Spleen (tissue), 11 donors: ENCODE data around the gene ZCCHC10. TPM values are rescaled to one million over a fixed set of nuclear protein-coding genes. Genes with fewer than 3 reads are reported as not detected.

Source experiments
- DNase-seq: peaks from one replicate; pipeline ENCODE4 v3.0.0-alpha.2; 2020
- H3K27ac ChIP-seq, 8 donors: fragments of 200-600 bp; sonication (generic) in 7 of 8; 1 replicate in 4 of 8; 2 replicates in 4 of 8; pipeline versions ENCODE4 v1.5.0 to v1.8.0; 2016 to 2021; ENCODE audit warnings: inconsistent platforms in 4 of 8, mild to moderate bottlenecking in 4 of 8, moderate library complexity in 1 of 8
- H3K27me3 ChIP-seq, 7 donors: fragments of 200-600 bp; sonication (generic) in 6 of 7; replicated peaks in 1 of 7; 1 replicate in 4 of 7; 2 replicates in 3 of 7; pipeline versions ENCODE4 v1.5.0 to v1.8.0; 2016 to 2021; ENCODE audit warnings: inconsistent platforms in 3 of 7, mild to moderate bottlenecking in 1 of 7
- H3K36me3 ChIP-seq, 6 donors: fragments of 200-600 bp; sonication (generic) in 5 of 6; 1 replicate in 4 of 6; 2 replicates in 2 of 6; pipeline versions ENCODE4 v1.5.0 to v1.8.0; 2016 to 2021; ENCODE audit warnings: inconsistent platforms in 2 of 6
- H3K4me1 ChIP-seq, 6 donors: fragments of 200-600 bp; sonication (generic) in 5 of 6; 1 replicate in 3 of 6; 2 replicates in 3 of 6; pipeline versions ENCODE4 v1.5.0 to v1.8.0; 2016 to 2021; ENCODE audit warnings: inconsistent platforms in 3 of 6
- H3K4me3 ChIP-seq, 8 donors: fragments of 200-600 bp; sonication (generic) in 7 of 8; 1 replicate in 4 of 8; 2 replicates in 4 of 8; pipeline versions ENCODE4 v1.5.0 to v1.8.0; 2016 to 2021; ENCODE audit warnings: inconsistent platforms in 4 of 8, mild to moderate bottlenecking in 4 of 8, moderate library complexity in 2 of 8
- H3K9me3 ChIP-seq, 8 donors: fragments of 200-600 bp; sonication (generic) in 7 of 8; 1 replicate in 4 of 8; 2 replicates in 4 of 8; pipeline versions ENCODE4 v1.5.0 to v1.8.0; 2016 to 2021; ENCODE audit warnings: inconsistent platforms in 4 of 8
- POLR2A ChIP-seq, 3 donors: fragments of 450-650 bp; IDR thresholded peaks; one replicate each; pipeline ENCODE4 v1.5.1; 2017; ENCODE audit warnings: antibody characterized with exemption in 3 of 3, mild to moderate bottlenecking in 1 of 3
- POLR2AphosphoS5 ChIP-seq, 3 donors: sonication (generic); formaldehyde crosslinking; IDR thresholded peaks; one replicate each; pipeline ENCODE4 v1.5.1; 2017; ENCODE audit warnings: antibody characterized with exemption in 3 of 3
- WGBS, 5 donors: extraction: QIAGEN DNeasy Blood & Tissue Kit in 3 of 5; methylation state at CpG; one replicate each; pipeline versions ENCODE4 v1.1.5 to v1.1.7; 2013 to 2018; 5-methylcytosine and 5-hydroxymethylcytosine counted together
- intact Hi-C: fragments of 100-400 bp; cut with DNase I; formaldehyde crosslinking; loops from one replicate; pipeline ENCODE4 v1.15.0; 2023; ENCODE audit warnings: low total_unique reads
- polyA plus RNA-seq, 3 donors: library from polyadenylated mRNA; stranded (reverse); fragments of 200-250 nt; gene quantifications; one replicate each; pipeline ENCODE4 v1.2.1, GENCODE V29; 2013
- small RNA-seq, 4 donors: library from RNA; depleted of rRNA; stranded (forward); fragments of <200 nt; gene quantifications; one replicate each; pipeline ENCODE3, GENCODE V24; 2016
- total RNA-seq, 7 donors: library from RNA; depleted of rRNA in 3 of 7; stranded (reverse); fragments of >200 nt in 3 of 7; fragmentation: NEBNext Ultra II Directional in 4 of 7; extraction: Animal tissue kit (Norgen Biotek cat#: 25700) in 4 of 7; gene quantifications; one replicate each; pipeline versions ENCODE4 v1.1.0 to v1.2.1, GENCODE V29; 2016 to 2021
- TF ChIP-seq, protein P1 (sequence below), 11 experiments: fragments of 200-600 bp in 7 of 11; fragments of 450-650 bp in 4 of 11; sonication (generic) in 4 of 11; IDR thresholded peaks in 8 of 11; conservative IDR thresholded peaks in 3 of 11; 1 replicate in 7 of 11; 2 replicates in 4 of 11; pipeline versions ENCODE4 v1.4.0 to v1.8.0; 2016 to 2021; ENCODE audit warnings: antibody characterized with exemption in 11 of 11, inconsistent platforms in 4 of 11, mild to moderate bottlenecking in 1 of 11
- donor health status: healthy with polysubstance abuse.
- donor health status: DM: no; HTN: no; CAD: no; lungs with moderate emphysema.
- donor health status: DM: no; HTN: no; CAD: no.
- donor health status: Bipolar disorder and iron deficiency.
- donor health status: healthy.
- donor health status: DM: no; HTN: no; CAD: no.
- donor health status: DM: yes; HTN: yes; CAD: no.

Gene ZCCHC10
- total and polyA plus RNA-seq, 10 donors, result 16.2 to 34.5 (median 20.8) TPM

DNA sequence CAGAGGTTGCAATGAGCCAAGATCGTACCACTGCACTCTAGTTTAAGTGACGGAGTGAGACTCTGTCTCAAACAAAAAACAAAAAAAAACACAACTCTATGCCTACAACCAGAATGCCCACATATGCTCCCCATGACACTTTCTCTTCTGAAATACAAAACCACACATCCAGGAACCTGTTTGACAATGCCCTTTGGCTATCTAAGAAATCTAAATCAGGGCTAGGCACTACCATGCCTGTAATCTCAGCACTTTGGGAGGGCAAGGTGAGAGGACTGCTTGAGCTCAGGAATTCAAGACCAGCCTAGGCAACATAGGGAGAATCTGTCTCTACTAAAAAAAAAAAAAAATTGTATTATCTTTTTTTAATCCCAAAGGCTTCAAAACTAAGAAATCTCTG, 73.5 kb downstream of the ZCCHC10 start:
- H3K9me3 ChIP-seq, result peaks cover 0 to 4% (median 0%) of the 10 kb centered on the region in 8 donors
- DNase-seq, result no peak
- no peaks in the 10 kb centered on the region for H3K27me3 ChIP-seq
- H3K27ac ChIP-seq, result no peak overlapping the region
- intact Hi-C loops, result no loop called here
- peaks cover 0 to 55% (median 5%) of the 10 kb centered on the region in 6 donors for H3K36me3 ChIP-seq
- no peak overlapping the region for H3K4me3 ChIP-seq
- TF ChIP-seq POLR2AphosphoS5 (IDR thresholded peaks at IDR 0.05), result no peak
- TF ChIP-seq POLR2A (IDR thresholded peaks at IDR 0.05), result no peak
- TF ChIP-seq, protein P1, sequence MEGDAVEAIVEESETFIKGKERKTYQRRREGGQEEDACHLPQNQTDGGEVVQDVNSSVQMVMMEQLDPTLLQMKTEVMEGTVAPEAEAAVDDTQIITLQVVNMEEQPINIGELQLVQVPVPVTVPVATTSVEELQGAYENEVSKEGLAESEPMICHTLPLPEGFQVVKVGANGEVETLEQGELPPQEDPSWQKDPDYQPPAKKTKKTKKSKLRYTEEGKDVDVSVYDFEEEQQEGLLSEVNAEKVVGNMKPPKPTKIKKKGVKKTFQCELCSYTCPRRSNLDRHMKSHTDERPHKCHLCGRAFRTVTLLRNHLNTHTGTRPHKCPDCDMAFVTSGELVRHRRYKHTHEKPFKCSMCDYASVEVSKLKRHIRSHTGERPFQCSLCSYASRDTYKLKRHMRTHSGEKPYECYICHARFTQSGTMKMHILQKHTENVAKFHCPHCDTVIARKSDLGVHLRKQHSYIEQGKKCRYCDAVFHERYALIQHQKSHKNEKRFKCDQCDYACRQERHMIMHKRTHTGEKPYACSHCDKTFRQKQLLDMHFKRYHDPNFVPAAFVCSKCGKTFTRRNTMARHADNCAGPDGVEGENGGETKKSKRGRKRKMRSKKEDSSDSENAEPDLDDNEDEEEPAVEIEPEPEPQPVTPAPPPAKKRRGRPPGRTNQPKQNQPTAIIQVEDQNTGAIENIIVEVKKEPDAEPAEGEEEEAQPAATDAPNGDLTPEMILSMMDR (IDR thresholded peaks at IDR 0.05 in 8 of 11, conservative IDR thresholded peaks at IDR 0.05 in 3 of 11), result no peak
- WGBS, 5 donors, result 91 to 95% (median 94%) methylated on average over 2 of the region's 2 CpGs
- peaks cover 0 to 87% (median 40%) of the 10 kb centered on the region in 6 donors for H3K4me1 ChIP-seq

DNA sequence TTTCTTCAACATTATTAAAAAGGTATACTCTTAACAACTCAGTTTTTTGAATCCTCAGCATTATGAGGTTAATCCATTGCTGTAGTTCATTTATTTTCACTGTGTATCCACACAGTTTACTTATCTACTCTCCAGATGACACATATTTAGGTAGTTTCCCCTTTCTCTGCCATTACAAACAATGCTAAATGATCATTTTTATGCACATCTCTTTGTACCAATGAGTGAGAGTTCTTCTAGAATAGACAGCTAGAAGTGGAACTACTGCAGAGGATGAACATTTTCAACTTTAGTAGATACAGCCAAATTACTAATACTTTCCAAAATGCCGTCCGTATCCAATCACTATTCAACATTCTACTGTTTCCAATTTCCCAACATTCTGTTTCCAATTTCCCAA, 74.5 kb downstream of the ZCCHC10 start:
- no peak for DNase-seq
- H3K4me3 ChIP-seq, result no peak overlapping the region
- WGBS, 5 donors, result 79 to 91% (median 85%) methylated on average over 2 of the region's 2 CpGs
- peaks cover 0 to 87% (median 39%) of the 10 kb centered on the region in 6 donors for H3K4me1 ChIP-seq
- peaks cover 0 to 4% (median 0%) of the 10 kb centered on the region in 8 donors for H3K9me3 ChIP-seq
- no peak overlapping the region for H3K27ac ChIP-seq
- TF ChIP-seq POLR2AphosphoS5 (IDR thresholded peaks at IDR 0.05) (no peak), POLR2A (IDR thresholded peaks at IDR 0.05) (no peak)
- TF ChIP-seq, protein P1 (IDR thresholded peaks at IDR 0.05 in 8 of 11, conservative IDR thresholded peaks at IDR 0.05 in 3 of 11), result no peak
- no peaks in the 10 kb centered on the region for H3K27me3 ChIP-seq
- peaks cover 0 to 49% (median 5%) of the 10 kb centered on the region in 6 donors for H3K36me3 ChIP-seq
- intact Hi-C loops, result no loop called here

DNA sequence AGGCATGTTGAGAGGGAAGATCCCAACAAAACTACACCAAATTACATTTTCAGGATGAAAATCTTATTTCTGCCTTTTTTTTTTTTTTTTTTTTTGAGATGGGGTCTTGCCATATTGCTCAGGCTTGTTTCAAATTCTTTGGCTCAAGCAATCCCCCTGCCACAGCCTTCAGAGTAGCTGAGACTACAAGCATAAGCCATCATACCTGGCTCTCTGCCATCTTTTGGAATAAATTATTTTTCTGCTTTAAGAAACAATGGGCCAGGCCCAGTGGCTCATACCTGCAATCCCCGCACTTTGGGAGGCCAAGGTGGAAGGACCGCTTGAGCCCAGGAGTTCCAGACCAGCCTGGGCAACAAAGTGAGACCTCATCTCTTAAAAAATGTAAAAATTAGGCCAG, 77.2 kb downstream of the ZCCHC10 start:
- no peak for DNase-seq
- Histone ChIP-seq H3K4me3 (no peak overlapping the region), H3K4me1 (peaks cover 0 to 95% (median 45%) of the 10 kb centered on the region in 6 donors), H3K9me3 (no peaks in the 10 kb centered on the region), H3K27ac (no peak overlapping the region), H3K36me3 (peaks cover 0 to 36% (median under 1%) of the 10 kb centered on the region in 6 donors), H3K27me3 (no peaks in the 10 kb centered on the region)
- WGBS, 5 donors, result 95 to 100% (median 97%) methylated on average over 2 of the region's 2 CpGs
- intact Hi-C loops, result no loop called here
- TF ChIP-seq POLR2A (IDR thresholded peaks at IDR 0.05) (no peak), POLR2AphosphoS5 (IDR thresholded peaks at IDR 0.05) (no peak)
- TF ChIP-seq, protein P1 (IDR thresholded peaks at IDR 0.05 in 8 of 11, conservative IDR thresholded peaks at IDR 0.05 in 3 of 11), result no peak

DNA sequence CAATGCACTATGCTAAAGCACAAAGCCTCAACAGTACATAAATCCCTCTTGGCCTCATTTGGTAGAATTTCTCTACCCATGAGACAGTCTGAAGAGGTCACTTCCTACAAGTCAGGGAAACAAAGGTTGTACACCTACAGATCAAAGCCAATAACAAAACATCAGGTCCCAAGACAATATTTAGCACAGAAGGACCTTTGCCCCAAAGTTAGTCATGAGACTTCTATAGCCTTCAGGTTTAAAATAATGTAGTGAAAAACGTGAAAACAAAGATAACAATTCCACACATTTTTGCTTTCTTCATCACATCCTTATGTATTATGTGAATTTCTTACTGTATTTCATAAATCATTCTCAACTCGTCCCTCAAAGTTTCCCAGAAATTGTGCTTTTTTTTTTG, 78.7 kb downstream of the ZCCHC10 start:
- intact Hi-C loops, result no loop called here
- H3K27me3 ChIP-seq, result no peaks in the 10 kb centered on the region
- no peak for DNase-seq
- no peak overlapping the region for H3K27ac ChIP-seq
- peaks cover 0 to 94% (median 36%) of the 10 kb centered on the region in 6 donors for H3K4me1 ChIP-seq
- TF ChIP-seq, protein P1 (IDR thresholded peaks at IDR 0.05 in 8 of 11, conservative IDR thresholded peaks at IDR 0.05 in 3 of 11), result no peak
- no peak for TF ChIP-seq POLR2AphosphoS5 (IDR thresholded peaks at IDR 0.05)
- no peak for TF ChIP-seq POLR2A (IDR thresholded peaks at IDR 0.05)
- H3K4me3 ChIP-seq, result no peak overlapping the region
- no peaks in the 10 kb centered on the region for H3K9me3 ChIP-seq
- H3K36me3 ChIP-seq, result peaks cover 0 to 35% (median 0%) of the 10 kb centered on the region in 6 donors
- WGBS, 5 donors, result 53 to 75% (median 60%) methylated on average over 2 of the region's 2 CpGs

Small RNAs within 50 kb of the gene (small RNA-seq; reads per million reads assigned to genes)
- gene AC113410.1 (0 reads per million in 4 donors), gene AC113410.3 (0 reads per million in 4 donors), gene ATP6V0E1P1 (0 reads per million in 4 donors), gene RF00019 (0 reads per million in 4 donors)

Other genes with a start within 250 kb of the ZCCHC10 start
- gene SEPTIN8, start 249.3 kb downstream of the ZCCHC10 start, total RNA-seq, result 10 to 100 TPM; 11.5 to 29.8 (median 19.8) TPM
- 10 to 100 TPM in 1 of 3 donors, 1 to 10 TPM in 2; 6.1 to 13.3 (median 7.5) TPM for gene SEPTIN8, start 249.3 kb downstream of the ZCCHC10 start, polyA plus RNA-seq
- gene SOWAHA, start 213.2 kb downstream of the ZCCHC10 start, total RNA-seq, result not detected
- gene SOWAHA, start 213.2 kb downstream of the ZCCHC10 start, polyA plus RNA-seq, result under 1 TPM; 0.03 to 0.56 (median 0.24) TPM
- 10 to 100 TPM in 2 of 7 donors, 1 to 10 TPM in 5; 1.8 to 26.1 (median 4.0) TPM for gene SHROOM1, start 195.9 kb downstream of the ZCCHC10 start, total RNA-seq
- 1 to 10 TPM; 1.1 to 2.8 (median 1.4) TPM for gene SHROOM1, start 195.9 kb downstream of the ZCCHC10 start, polyA plus RNA-seq
- gene GDF9, start 160.1 kb downstream of the ZCCHC10 start, total RNA-seq, result under 1 TPM in 4 of 7 donors, not detected in 3; 0.17 to 0.40 (median 0.34) TPM
- under 1 TPM; 0.29 to 0.59 (median 0.56) TPM for gene GDF9, start 160.1 kb downstream of the ZCCHC10 start, polyA plus RNA-seq
- gene UQCRQ, start 159.9 kb downstream of the ZCCHC10 start, total RNA-seq, result 100 to 1,000 TPM in 4 of 7 donors, 10 to 100 TPM in 3; 59.6 to 176 (median 159) TPM
- gene UQCRQ, start 159.9 kb downstream of the ZCCHC10 start, polyA plus RNA-seq, result 100 to 1,000 TPM; 175 to 266 (median 192) TPM
- 1 to 10 TPM; 1.9 to 6.1 (median 2.3) TPM for gene LEAP2, start 152.9 kb downstream of the ZCCHC10 start, total RNA-seq
- gene LEAP2, start 152.9 kb downstream of the ZCCHC10 start, polyA plus RNA-seq, result 1 to 10 TPM; 2.1 to 3.3 (median 2.9) TPM
- gene AFF4, start 62.9 kb downstream of the ZCCHC10 start, total RNA-seq, result 10 to 100 TPM; 60.5 to 84.3 (median 71.1) TPM
- gene AFF4, start 62.9 kb downstream of the ZCCHC10 start, polyA plus RNA-seq, result 1 to 10 TPM; 5.1 to 8.0 (median 5.7) TPM
- gene HSPA4, start 25.5 kb upstream of the ZCCHC10 start, total RNA-seq, result 10 to 100 TPM; 54.6 to 74.6 (median 62.7) TPM
- gene HSPA4, start 25.5 kb upstream of the ZCCHC10 start, polyA plus RNA-seq, result 10 to 100 TPM; 38.0 to 63.7 (median 54.0) TPM